Central memory CD8-positive, alpha-beta T cell (primary cell): Measurements from ENCODE around the gene CABLES2.

ENCODE experiments used
- ATAC-seq: fragments of 150-1000 bp; cut with Tn5 transposase; replicated peaks from 2 replicates; pipeline ENCODE4 v1.10.0; 2022; ENCODE audit warnings: mild to moderate bottlenecking, moderate FRiP score, moderate number of reproducible peaks; ENCODE audit not compliant: poor library complexity, severe bottlenecking; ENCODE audit errors: extremely low read depth
- DNase-seq, 2 donors: peaks; one replicate each; pipeline ENCODE4 v3.0.0; 2021; ENCODE audit warnings: low spot score in 2 of 2
- H3K27ac Mint-ChIP-seq: one replicate; pipeline ENCODE4 v1.8.0; 2022; ENCODE audit warnings: low read depth, mild to moderate bottlenecking, moderate library complexity, mixed read lengths
- H3K27me3 Mint-ChIP-seq: one replicate; pipeline ENCODE4 v1.8.0; 2022; ENCODE audit warnings: mixed read lengths
- H3K36me3 Mint-ChIP-seq: one replicate; pipeline ENCODE4 v1.8.0; 2022; ENCODE audit warnings: mild to moderate bottlenecking, moderate library complexity, mixed read lengths; ENCODE audit not compliant: insufficient read depth
- H3K4me1 Mint-ChIP-seq: one replicate; pipeline ENCODE4 v1.8.0; 2022; ENCODE audit warnings: mixed read lengths
- H3K4me3 Mint-ChIP-seq: one replicate; pipeline ENCODE4 v1.8.0; 2022; ENCODE audit warnings: mild to moderate bottlenecking, moderate library complexity, mixed read lengths
- H3K9me3 Mint-ChIP-seq: one replicate; pipeline ENCODE4 v1.8.0; 2022; ENCODE audit warnings: mixed read lengths

Gene CABLES2

DNA sequence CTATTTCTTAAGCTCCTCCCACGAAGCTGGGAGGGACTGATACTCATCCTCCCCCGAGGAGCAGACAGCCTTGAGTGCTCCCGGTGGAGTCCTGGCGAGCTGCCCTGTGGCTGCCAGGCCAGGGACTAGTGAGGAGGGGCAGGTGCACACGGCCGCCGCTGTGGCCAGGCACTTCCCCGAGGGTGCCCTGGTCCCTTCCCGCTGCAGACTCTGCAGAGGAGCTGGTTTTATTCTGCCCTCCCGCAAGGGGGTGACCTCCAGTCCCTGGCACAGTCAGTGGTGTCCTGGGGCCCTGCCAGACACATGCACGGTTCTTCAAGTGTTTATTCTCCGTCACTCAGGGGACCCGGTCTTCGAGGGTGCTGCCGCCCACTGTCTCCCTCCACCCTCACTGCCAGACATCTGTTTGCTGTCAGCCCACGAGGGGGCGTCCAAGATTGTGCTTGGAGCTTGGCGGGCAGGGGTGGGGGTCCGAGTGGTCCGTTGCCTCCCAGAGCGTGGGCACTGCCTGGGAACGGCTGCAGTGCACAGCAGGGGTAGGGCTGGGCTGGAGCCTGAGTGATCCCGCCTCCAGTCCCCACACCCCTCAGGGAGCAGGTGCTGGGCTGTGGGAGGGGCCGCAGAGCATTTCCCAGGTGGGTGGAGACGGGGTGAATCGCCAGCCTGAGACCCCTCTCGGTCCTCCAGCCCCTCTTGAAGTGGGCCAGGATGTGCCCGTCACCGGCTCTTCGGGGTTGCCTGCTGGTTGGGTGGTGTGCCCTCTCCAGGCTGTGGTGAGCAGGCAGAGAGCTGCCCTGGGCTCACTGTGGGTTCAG lies 3.1 kb upstream of the CABLES2 start:
- no peaks in the 10 kb centered on the region for H3K9me3 Mint-ChIP-seq
- no peaks in the 10 kb centered on the region for H3K27me3 Mint-ChIP-seq
- peaks cover 22% of the 10 kb centered on the region for H3K4me1 Mint-ChIP-seq
- no peak overlapping the region for H3K4me3 Mint-ChIP-seq
- no peak for DNase-seq
- peak overlapping the region; percentile 22 for H3K27ac Mint-ChIP-seq
- no peak for ATAC-seq
- H3K36me3 Mint-ChIP-seq: peaks cover 12% of the 10 kb centered on the region

DNA sequence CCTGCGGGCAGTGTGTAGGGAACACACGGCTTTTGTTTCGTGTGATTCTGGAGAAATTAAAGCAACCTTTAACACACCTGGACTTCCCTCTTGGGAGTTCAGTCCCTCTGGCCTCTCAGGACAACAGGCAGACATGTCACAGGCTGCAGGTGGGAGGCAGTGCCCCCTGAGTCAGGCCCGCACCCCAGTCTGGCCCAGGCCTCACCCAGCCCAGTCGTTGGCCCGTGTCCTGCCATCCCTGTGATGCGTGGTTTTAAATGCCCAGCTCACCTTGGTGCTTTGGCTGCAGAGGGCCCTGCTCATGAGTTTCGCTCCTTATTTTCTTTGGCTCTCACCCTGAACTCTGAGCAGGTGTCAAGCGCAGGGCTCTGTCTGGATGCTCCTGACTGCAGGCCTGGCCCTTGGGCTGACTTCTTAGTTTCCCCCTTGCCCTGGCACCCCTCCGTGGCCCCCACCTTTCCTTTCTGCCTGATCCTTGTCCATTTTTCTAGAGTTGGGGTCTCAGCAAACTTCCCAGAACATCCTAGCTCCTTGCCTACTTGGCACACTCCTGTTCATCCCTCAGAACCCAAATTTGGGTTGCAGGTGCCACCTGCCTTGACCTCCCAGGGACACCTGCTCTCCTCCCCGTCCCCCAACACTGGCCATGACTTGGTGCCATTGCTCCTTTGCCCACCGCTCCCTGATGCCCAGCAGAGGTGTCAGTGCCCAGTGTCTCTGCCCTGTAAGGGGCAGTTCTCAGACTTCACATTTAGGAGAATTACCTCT lies 2.2 kb upstream of the CABLES2 start:
- Mint-ChIP-seq H3K36me3 (peaks cover 12% of the 10 kb centered on the region), H3K27me3 (no peaks in the 10 kb centered on the region), H3K27ac (peak overlapping the region; percentile 22), H3K4me1 (peaks cover 26% of the 10 kb centered on the region), H3K4me3 (peak overlapping the region; percentile 34), H3K9me3 (no peaks in the 10 kb centered on the region)
- ATAC-seq (no peak), DNase-seq (no peak)

DNA sequence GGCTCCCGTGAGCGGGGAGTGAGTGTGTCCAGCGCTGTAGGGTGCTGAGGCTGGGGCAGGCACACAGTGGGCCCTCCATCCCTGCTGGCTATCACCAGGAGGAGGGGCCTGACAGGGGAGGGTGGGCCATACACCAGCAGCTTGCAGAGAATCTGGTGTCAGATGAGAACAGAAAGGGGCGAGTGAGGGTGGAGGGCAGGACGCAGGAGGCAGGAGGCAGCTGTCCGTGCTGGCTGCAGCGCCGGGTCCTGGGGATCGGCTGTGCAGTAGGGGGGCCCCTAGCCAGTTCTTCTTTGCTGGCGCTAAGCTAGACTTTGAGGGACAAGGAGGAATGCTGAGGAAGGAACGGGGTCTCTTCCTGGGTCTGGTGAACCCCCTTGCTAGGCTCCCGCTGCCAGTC lies 1.6 kb upstream of the CABLES2 start:
- H3K4me3 Mint-ChIP-seq: peak overlapping the region; percentile 34
- peaks cover 13% of the 10 kb centered on the region for H3K36me3 Mint-ChIP-seq
- DNase-seq (no peak), ATAC-seq (no peak)
- H3K9me3 Mint-ChIP-seq: no peaks in the 10 kb centered on the region
- H3K27ac Mint-ChIP-seq: no peak overlapping the region
- no peaks in the 10 kb centered on the region for H3K27me3 Mint-ChIP-seq
- peaks cover 29% of the 10 kb centered on the region for H3K4me1 Mint-ChIP-seq

DNA sequence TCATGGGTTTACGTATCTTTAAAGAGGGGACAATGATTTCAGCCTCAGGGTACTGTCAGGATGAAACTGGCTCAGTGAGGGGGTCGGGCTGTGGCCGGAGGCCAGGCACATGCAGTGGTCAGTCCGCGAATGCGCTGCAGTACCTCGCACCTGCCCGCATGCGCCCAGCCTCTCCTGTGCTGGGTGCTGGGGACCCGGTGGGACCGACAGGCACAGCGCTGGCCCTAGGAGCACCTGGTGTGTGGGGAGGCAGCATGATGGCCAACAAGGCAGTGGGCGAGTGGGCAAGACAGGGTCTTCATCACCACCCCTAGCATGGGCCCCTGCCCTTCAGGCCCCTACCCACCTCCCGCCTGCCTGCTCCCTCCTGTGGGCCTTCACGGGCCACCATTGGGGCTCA lies 970 bp upstream of the CABLES2 start:
- Mint-ChIP-seq H3K27me3 (no peaks in the 10 kb centered on the region), H3K9me3 (no peaks in the 10 kb centered on the region), H3K27ac (no peak overlapping the region), H3K4me3 (peak overlapping the region; percentile 77), H3K4me1 (peaks cover 29% of the 10 kb centered on the region), H3K36me3 (peaks cover 13% of the 10 kb centered on the region)
- no peak for ATAC-seq
- no peak for DNase-seq

DNA sequence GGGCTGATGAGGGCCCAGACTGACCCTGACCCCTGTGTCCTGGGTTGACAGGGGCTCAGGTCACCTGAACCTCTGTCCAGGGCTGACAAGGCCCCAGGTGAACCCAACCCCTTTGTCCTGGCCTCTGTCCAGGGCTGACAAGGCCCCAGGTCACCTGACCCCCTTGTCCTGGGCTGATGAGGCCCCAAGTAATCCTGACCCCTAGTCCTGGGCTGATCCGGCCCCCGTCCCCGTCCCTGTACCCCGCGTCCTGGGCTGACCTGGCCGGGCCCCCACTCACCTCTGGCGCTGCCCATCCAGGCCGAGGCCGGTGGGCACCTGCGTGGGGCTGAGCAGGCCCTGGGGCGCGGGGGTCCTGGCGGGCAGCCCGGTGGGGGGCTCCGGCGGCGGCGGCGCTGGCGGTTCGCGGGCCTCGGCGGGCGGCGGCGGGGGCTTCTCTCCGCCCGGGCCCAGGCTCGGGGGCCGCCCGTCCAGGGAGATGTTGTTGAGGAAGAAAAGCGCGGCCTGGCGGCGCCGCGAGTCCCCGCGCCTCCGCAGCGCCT lies 379 bp downstream of the CABLES2 start:
- no peak for DNase-seq
- peaks cover 13% of the 10 kb centered on the region for H3K36me3 Mint-ChIP-seq

DNA sequence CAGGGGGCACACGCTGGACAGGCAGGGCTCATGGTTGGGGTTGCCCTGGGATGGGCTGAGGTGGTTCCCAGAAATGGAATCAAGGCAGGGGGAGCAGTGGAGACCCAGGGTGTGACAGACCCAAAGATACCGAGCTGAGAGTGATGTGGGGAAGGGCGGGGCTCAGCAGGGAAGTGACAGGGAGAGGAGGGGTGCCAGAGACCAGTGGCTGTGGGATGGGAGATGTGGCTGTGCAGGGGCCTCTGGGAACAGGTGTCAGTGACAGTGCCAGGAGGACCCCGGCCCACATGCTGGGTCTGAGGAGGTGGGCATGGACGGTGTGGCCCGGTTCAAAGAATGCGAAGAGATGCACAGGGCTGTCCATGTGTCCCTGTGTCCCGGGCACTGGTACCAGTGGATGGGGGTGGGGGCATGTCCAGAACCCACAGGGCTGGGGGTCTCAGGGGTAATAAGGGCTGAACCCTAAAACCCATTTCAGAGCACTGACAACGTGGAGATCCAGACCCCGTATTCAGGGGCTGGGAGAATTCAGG lies 1.0 kb downstream of the CABLES2 start:
- Mint-ChIP-seq H3K4me1 (peaks cover 29% of the 10 kb centered on the region), H3K27ac (no peak overlapping the region), H3K36me3 (peaks cover 15% of the 10 kb centered on the region), H3K4me3 (peak overlapping the region; percentile 72), H3K27me3 (no peaks in the 10 kb centered on the region), H3K9me3 (no peaks in the 10 kb centered on the region)
- ATAC-seq (no peak), DNase-seq (no peak)

More for the DNA sequence above, 379 bp downstream of the CABLES2 start:
- ATAC-seq: no peak
- H3K4me1 Mint-ChIP-seq: peaks cover 29% of the 10 kb centered on the region
- H3K4me3 Mint-ChIP-seq: peak overlapping the region; percentile 77
- H3K27me3 Mint-ChIP-seq: no peaks in the 10 kb centered on the region
- H3K9me3 Mint-ChIP-seq: no peaks in the 10 kb centered on the region
- no peak overlapping the region for H3K27ac Mint-ChIP-seq

DNA sequence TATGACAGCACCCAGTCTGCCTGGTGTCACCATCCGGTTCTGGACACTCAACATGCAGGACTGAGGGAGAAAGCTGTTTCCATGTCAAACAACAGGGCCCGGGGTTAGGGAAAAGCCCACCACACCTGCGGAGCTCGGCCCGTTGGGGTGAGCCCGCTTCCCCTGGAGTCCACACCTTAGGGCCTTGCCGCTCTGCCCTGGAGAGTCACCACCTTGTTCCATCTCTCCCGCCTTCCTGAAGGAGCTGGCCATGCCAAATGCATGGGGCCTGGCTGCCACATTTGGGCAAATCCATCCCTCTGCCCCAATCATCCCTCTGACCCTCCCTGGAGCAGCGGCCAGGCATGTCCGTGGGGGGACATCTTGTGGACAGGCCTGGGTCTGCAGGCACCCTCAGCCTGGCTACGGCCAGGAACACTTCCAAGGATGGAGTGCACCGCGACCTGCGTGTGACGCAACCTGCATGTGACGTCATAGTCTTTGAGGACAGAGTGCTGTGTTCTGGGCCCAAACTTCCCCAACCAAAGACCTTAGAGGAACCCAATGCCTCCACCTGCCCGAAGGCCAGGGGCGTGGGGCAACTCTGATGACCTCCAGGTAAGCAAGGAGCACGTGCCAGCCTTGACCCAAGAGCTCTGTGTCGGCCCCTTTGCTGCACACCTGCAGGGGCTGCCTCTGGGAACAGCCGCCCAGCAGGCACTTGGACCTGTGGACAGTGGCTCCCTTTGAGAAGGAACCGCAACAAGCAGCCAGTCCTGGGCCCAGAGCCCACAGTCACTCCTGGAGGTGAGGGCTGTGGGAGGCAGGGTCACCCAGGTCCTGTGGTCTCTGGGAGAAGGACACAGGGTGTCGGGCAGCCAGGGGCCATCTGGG lies 1.7 kb downstream of the CABLES2 start:
- DNase-seq: no peak
- Mint-ChIP-seq H3K9me3 (no peaks in the 10 kb centered on the region), H3K4me1 (peaks cover 29% of the 10 kb centered on the region), H3K36me3 (peaks cover 15% of the 10 kb centered on the region), H3K27ac (peak overlapping the region; percentile 8), H3K4me3 (peak overlapping the region; percentile 72), H3K27me3 (no peaks in the 10 kb centered on the region)
- ATAC-seq: no peak

DNA sequence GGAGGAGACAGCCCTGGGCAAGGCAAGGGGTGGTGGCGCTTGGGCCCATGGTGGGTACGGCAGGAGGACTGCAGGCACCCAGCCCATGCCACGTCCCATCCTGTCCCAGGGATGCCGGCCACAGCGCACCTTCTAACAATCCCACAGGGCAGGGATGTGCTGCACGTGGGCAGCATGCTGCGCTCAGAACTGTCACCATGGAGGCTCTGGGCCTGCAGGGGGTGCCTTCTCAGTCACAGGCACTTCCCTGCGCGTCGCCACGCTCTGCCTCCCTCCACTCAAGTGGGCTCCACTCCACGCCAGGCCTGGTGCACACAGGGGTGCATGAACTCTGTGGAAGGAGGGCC lies 2.4 kb downstream of the CABLES2 start:
- Mint-ChIP-seq H3K4me1 (peaks cover 23% of the 10 kb centered on the region), H3K9me3 (no peaks in the 10 kb centered on the region), H3K36me3 (peaks cover 14% of the 10 kb centered on the region), H3K27ac (no peak overlapping the region), H3K4me3 (peak overlapping the region; percentile 31), H3K27me3 (no peaks in the 10 kb centered on the region)
- DNase-seq: no peak
- ATAC-seq: no peak

DNA sequence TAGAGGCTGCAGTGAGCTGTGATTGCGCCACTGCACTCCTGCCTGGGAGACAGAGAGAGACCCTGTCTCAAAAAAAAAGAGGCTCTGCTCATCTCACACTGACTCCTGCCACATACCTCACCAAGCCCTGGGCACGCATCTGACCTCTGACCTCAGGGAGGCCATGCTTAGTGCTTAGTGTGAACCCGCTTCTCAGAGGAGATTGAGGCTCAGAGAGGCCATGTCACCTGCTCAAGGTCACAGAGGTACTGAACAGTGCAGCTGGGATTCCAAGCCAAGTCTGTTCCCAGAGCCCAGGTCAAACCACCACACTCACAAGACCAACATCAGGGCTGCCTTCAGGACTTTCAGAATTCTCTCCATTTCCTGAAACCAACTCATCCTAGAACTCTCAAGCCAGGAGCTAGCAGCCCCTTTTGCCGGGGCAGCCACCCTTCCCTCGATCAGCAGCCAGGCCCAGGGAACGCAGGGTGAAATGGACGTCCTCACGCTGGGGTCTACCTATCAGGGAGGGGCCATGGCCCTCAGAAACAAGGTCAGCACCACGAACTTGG lies 2.9 kb downstream of the CABLES2 start:
- no peak for ATAC-seq
- H3K4me1 Mint-ChIP-seq: peaks cover 18% of the 10 kb centered on the region
- H3K4me3 Mint-ChIP-seq: peak overlapping the region; percentile 31

DNA sequence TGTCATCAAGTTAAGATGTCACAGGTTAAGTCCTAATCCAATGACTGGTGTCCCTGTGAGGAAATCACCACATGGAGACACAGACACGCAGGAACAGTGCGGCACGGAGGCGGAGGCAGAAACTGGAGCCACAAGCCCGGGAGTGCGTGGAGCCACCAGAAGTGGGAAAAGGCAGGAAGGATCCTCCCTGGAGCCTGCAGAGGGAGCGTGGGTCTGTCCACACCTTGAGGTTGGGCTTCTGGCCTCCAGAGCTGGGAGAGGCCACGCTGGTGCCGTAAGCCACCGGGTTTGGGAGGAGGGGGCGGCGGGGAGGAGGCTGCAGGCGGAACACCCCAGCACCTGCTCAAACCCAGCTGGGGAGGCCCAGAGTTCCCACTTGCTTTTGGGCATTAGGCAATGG lies 3.8 kb downstream of the CABLES2 start:
- no peak overlapping the region for H3K27ac Mint-ChIP-seq
- H3K4me1 Mint-ChIP-seq: peaks cover 18% of the 10 kb centered on the region
- no peak overlapping the region for H3K4me3 Mint-ChIP-seq
- H3K27me3 Mint-ChIP-seq: no peaks in the 10 kb centered on the region
- DNase-seq (no peak), ATAC-seq (no peak)
- peaks cover 12% of the 10 kb centered on the region for H3K36me3 Mint-ChIP-seq
- H3K9me3 Mint-ChIP-seq: no peaks in the 10 kb centered on the region

More for the DNA sequence above, 2.9 kb downstream of the CABLES2 start:
- Mint-ChIP-seq H3K9me3 (no peaks in the 10 kb centered on the region), H3K27me3 (no peaks in the 10 kb centered on the region), H3K27ac (no peak overlapping the region), H3K36me3 (peaks cover 12% of the 10 kb centered on the region)
- DNase-seq: no peak

DNA sequence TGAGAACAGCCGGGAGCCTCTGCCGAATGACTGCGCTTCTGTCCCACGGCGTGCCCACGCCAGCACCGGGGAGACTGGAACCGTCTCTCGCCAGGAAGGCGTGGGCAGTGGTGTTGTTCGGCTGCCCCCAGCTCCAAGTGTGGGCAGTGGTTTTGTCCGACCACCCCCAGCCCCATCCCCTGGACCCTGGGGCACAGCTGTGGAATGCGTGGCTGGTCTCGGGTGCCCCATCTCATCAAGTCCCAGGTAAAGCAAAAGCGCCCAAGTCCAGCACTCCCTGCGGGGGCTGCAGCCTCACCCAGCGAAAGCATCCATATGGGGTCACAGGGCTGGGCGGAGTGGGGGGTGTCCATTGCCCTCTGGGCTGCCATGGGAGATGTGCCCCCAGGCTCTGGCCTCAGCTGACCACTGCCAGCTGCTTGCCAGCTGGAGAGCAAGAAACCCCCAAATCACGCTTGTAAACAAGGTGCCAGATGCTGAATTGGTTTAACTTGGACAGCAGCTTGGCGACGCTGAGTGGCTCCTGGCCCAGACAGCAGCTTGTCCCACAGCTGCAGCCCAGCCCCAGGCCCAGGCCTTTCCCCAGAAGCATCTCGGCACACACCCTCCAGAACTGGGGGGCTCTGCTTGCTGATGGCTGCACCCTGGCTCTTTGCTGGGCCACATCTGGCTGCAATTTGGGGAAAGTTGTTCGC lies 4.5 kb downstream of the CABLES2 start:
- no peak overlapping the region for H3K27ac Mint-ChIP-seq
- H3K9me3 Mint-ChIP-seq: no peaks in the 10 kb centered on the region
- ATAC-seq: no peak
- peaks cover 16% of the 10 kb centered on the region for H3K36me3 Mint-ChIP-seq
- H3K4me1 Mint-ChIP-seq: peaks cover 18% of the 10 kb centered on the region
- no peak overlapping the region for H3K4me3 Mint-ChIP-seq
- no peaks in the 10 kb centered on the region for H3K27me3 Mint-ChIP-seq
- no peak for DNase-seq
